ENCODE results near the gene PLXND1.

PLXND1 gene

GRCh38 chr3:129621626-129622225 is 15.2 kb upstream of the PLXND1 start:
- no peak overlapping the region for H3K27ac ChIP-seq
- TF ChIP-seq CTCF (conservative IDR thresholded peaks at IDR 0.05) = no peak

- no peak for TF ChIP-seq CTCF (conservative IDR thresholded peaks at IDR 0.05)
- H3K27ac ChIP-seq = no peak overlapping the region
Observed at GRCh38 chr3:129620828-129621559, 14.5 kb upstream of the PLXND1 start.

- no peak for TF ChIP-seq CTCF (conservative IDR thresholded peaks at IDR 0.05)
- no peak overlapping the region for H3K27ac ChIP-seq
Observed at GRCh38 chr3:129619726-129620162, 13.3 kb upstream of the PLXND1 start.

- no peak for TF ChIP-seq CTCF (conservative IDR thresholded peaks at IDR 0.05)
- no peak overlapping the region for H3K27ac ChIP-seq
Observed at GRCh38 chr3:129618901-129619671, 12.6 kb upstream of the PLXND1 start.

- H3K27ac ChIP-seq = no peak overlapping the region
- TF ChIP-seq CTCF (conservative IDR thresholded peaks at IDR 0.05) = no peak
Observed at GRCh38 chr3:129618186-129618820, 11.8 kb upstream of the PLXND1 start.

GRCh38 chr3:129617381-129618185 is 11.1 kb upstream of the PLXND1 start:
- no peak for TF ChIP-seq CTCF (conservative IDR thresholded peaks at IDR 0.05)
- no peak overlapping the region for H3K27ac ChIP-seq

Measured in VCaP (cell line).